Measurements from ENCODE around the gene MAGI2.

Gene MAGI2

GRCh38 chr7:78718212-78718611 is 735.3 kb downstream of the MAGI2 start:
- TF ChIP-seq OSR1 (CRISPR knock-in tag; IDR thresholded peaks at IDR 0.05) (no peak), ZNF8 (CRISPR knock-in tag; IDR thresholded peaks at IDR 0.05) (no peak), ESRRG (CRISPR knock-in tag; IDR thresholded peaks at IDR 0.05) (no peak), ZNF70 (CRISPR knock-in tag; IDR thresholded peaks at IDR 0.05) (no peak), BACH2 (CRISPR knock-in tag; IDR thresholded peaks at IDR 0.05; ENCODE audit: borderline replicate concordance) (no peak), CREB5 (CRISPR knock-in tag; IDR thresholded peaks at IDR 0.05; ENCODE audit: low read depth) (no peak), ZNF565 (CRISPR knock-in tag; conservative IDR thresholded peaks at IDR 0.05; ENCODE audit: low read depth) (no peak), ZC3H10 (CRISPR knock-in tag; IDR thresholded peaks at IDR 0.05) (no peak), TOX (CRISPR knock-in tag; IDR thresholded peaks at IDR 0.05; ENCODE audit: borderline replicate concordance) (no peak), ARNTL (CRISPR knock-in tag; IDR thresholded peaks at IDR 0.05; ENCODE audit: borderline replicate concordance, low read depth) (no peak), GLIS3 (CRISPR knock-in tag; IDR thresholded peaks at IDR 0.05) (no peak)
- no peak for ATAC-seq

GRCh38 chr7:78716876-78717275 is 736.6 kb downstream of the MAGI2 start:
- TF ChIP-seq PATZ1 (CRISPR knock-in tag; IDR thresholded peaks at IDR 0.05; ENCODE audit: borderline replicate concordance), result no peak
- no peak for TF ChIP-seq ZC3H10 (CRISPR knock-in tag; IDR thresholded peaks at IDR 0.05)
- TF ChIP-seq ESRRG (CRISPR knock-in tag; IDR thresholded peaks at IDR 0.05), result no peak
- no peak for TF ChIP-seq RARB (CRISPR knock-in tag; IDR thresholded peaks at IDR 0.05)
- no peak for TF ChIP-seq ISL1 (CRISPR knock-in tag; IDR thresholded peaks at IDR 0.05)
- no peak for ATAC-seq

- no peak for ATAC-seq
- TF ChIP-seq TCF4 (CRISPR knock-in tag; IDR thresholded peaks at IDR 0.05; ENCODE audit: borderline replicate concordance) (peak; percentile 81; the same call in 1 of the 2 replicates), TSHZ2 (CRISPR knock-in tag; IDR thresholded peaks at IDR 0.05) (peak; percentile 57; the same call in 1 of the 2 replicates), RARB (CRISPR knock-in tag; IDR thresholded peaks at IDR 0.05) (no peak), TOX (CRISPR knock-in tag; IDR thresholded peaks at IDR 0.05; ENCODE audit: borderline replicate concordance) (no peak)
Measured at GRCh38 chr7:78714356-78714755, 739.1 kb downstream of the MAGI2 start.

- ATAC-seq, result no peak
- TF ChIP-seq CREB5 (CRISPR knock-in tag; IDR thresholded peaks at IDR 0.05; ENCODE audit: low read depth) (no peak), PATZ1 (CRISPR knock-in tag; IDR thresholded peaks at IDR 0.05; ENCODE audit: borderline replicate concordance) (no peak), ZFP30 (CRISPR knock-in tag; IDR thresholded peaks at IDR 0.05) (no peak), PPARA (CRISPR knock-in tag; IDR thresholded peaks at IDR 0.05; ENCODE audit: borderline replicate concordance) (no peak), TSHZ2 (CRISPR knock-in tag; IDR thresholded peaks at IDR 0.05) (no peak), TCF4 (CRISPR knock-in tag; IDR thresholded peaks at IDR 0.05; ENCODE audit: borderline replicate concordance) (no peak), ESRRG (CRISPR knock-in tag; IDR thresholded peaks at IDR 0.05) (no peak), TOX (CRISPR knock-in tag; IDR thresholded peaks at IDR 0.05; ENCODE audit: borderline replicate concordance) (no peak), POU6F1 (CRISPR knock-in tag; IDR thresholded peaks at IDR 0.05; ENCODE audit: borderline replicate concordance, low read depth) (no peak), GLIS3 (CRISPR knock-in tag; IDR thresholded peaks at IDR 0.05) (no peak), ARNTL (CRISPR knock-in tag; IDR thresholded peaks at IDR 0.05; ENCODE audit: borderline replicate concordance, low read depth) (no peak), ISL1 (CRISPR knock-in tag; IDR thresholded peaks at IDR 0.05) (no peak), ZNF8 (CRISPR knock-in tag; IDR thresholded peaks at IDR 0.05) (no peak), ZFP3 (CRISPR knock-in tag; IDR thresholded peaks at IDR 0.05) (no peak), OSR1 (CRISPR knock-in tag; IDR thresholded peaks at IDR 0.05) (no peak), ZC3H10 (CRISPR knock-in tag; IDR thresholded peaks at IDR 0.05) (no peak), CSDC2 (CRISPR knock-in tag; IDR thresholded peaks at IDR 0.05) (no peak), RARB (CRISPR knock-in tag; IDR thresholded peaks at IDR 0.05) (no peak)
Measured at GRCh38 chr7:78712111-78712510, 741.4 kb downstream of the MAGI2 start.

Data from SK-N-SH treated with all-trans-retinoic acid at 6 μM for 48 hours (cell line).